HFFc6 (cell line): ENCODE data around the gene CAMSAP1. TPM values are rescaled to one million over a fixed set of nuclear protein-coding genes. Genes with fewer than 3 reads are reported as not detected.
A peak's percentile ranks its signal among the peaks of the same experiment; 100 is the strongest.

Source experiments
- DNase-seq: peaks from one replicate; pipeline ENCODE4 v3.0.0-alpha.2; 2018
- H3K27ac Mint-ChIP-seq: 2 replicates; pipeline ENCODE4 v1.8.0; 2020; ENCODE audit warnings: mild to moderate bottlenecking, mixed read lengths
- H3K27me3 Mint-ChIP-seq: 2 replicates; pipeline ENCODE4 v1.8.0; 2021; ENCODE audit warnings: mild to moderate bottlenecking, moderate library complexity, mixed read lengths; ENCODE audit not compliant: insufficient read depth
- H3K36me3 Mint-ChIP-seq: 2 replicates; pipeline ENCODE4 v1.8.0; 2021; ENCODE audit warnings: low read depth, mixed read lengths
- H3K4me1 Mint-ChIP-seq: 2 replicates; pipeline ENCODE4 v1.8.0; 2020; ENCODE audit warnings: low read depth, mixed read lengths
- H3K4me3 Mint-ChIP-seq: 2 replicates; pipeline ENCODE4 v1.8.0; 2020; ENCODE audit warnings: mild to moderate bottlenecking, moderate library complexity, mixed read lengths
- H3K9me3 Mint-ChIP-seq: 2 replicates; pipeline ENCODE4 v1.8.0; 2020; ENCODE audit warnings: mild to moderate bottlenecking, mixed read lengths
- total RNA-seq, 6 experiments: library from RNA; stranded (reverse); fragmentation: NEBNext Ultra II Directional; extraction: Animal tissue kit (Norgen Biotek cat#: 25700); gene quantifications; 2 replicates in 1 of 6; 3 replicates in 5 of 6; pipeline ENCODE4 v1.2.3, GENCODE V29; 2021
- TF ChIP-seq, protein P1 (sequence below): fragments of 200-600 bp; sonication (generic); IDR thresholded peaks from 2 replicates; pipeline ENCODE4 v1.5.0; 2021; ENCODE audit warnings: antibody characterized with exemption, mild to moderate bottlenecking

The CAMSAP1 gene
- total RNA-seq, 6 experiments from 2014 or later, result 14.9 to 22.8 (median 18.1) TPM

DNA sequence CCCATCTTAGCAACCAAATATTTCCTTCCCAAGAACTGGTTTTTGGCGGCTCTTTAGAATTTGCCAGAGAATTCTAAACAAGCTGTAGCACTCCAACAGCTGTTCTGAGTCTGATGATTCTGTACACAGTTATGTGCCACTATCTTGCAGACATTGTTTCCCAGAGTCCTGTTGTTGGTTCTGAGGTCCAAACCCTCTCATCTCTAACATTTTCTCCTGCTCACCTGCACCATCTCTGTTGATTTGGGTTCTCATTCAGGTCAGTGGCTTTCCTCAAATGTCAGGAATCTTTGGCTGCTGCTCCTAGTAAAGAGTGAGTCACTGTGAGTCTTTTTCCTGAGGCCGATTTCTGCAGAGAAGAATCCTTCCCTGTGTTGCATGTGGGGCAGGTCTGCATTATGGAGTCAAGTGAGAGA lies 50.0 kb downstream of the CAMSAP1 start:
- DNase-seq, result peak; percentile 39
- H3K36me3 Mint-ChIP-seq, result peaks cover 15% of the 10 kb centered on the region
- peak overlapping the region; percentile 18 for H3K4me3 Mint-ChIP-seq
- H3K27me3 Mint-ChIP-seq, result no peaks in the 10 kb centered on the region; the same call in none of the 2 replicates
- H3K27ac Mint-ChIP-seq, result peak overlapping the region; percentile 86
- H3K9me3 Mint-ChIP-seq, result no peaks in the 10 kb centered on the region
- peaks cover 33% of the 10 kb centered on the region for H3K4me1 Mint-ChIP-seq
- TF ChIP-seq, protein P1, sequence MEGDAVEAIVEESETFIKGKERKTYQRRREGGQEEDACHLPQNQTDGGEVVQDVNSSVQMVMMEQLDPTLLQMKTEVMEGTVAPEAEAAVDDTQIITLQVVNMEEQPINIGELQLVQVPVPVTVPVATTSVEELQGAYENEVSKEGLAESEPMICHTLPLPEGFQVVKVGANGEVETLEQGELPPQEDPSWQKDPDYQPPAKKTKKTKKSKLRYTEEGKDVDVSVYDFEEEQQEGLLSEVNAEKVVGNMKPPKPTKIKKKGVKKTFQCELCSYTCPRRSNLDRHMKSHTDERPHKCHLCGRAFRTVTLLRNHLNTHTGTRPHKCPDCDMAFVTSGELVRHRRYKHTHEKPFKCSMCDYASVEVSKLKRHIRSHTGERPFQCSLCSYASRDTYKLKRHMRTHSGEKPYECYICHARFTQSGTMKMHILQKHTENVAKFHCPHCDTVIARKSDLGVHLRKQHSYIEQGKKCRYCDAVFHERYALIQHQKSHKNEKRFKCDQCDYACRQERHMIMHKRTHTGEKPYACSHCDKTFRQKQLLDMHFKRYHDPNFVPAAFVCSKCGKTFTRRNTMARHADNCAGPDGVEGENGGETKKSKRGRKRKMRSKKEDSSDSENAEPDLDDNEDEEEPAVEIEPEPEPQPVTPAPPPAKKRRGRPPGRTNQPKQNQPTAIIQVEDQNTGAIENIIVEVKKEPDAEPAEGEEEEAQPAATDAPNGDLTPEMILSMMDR, result no peak

DNA sequence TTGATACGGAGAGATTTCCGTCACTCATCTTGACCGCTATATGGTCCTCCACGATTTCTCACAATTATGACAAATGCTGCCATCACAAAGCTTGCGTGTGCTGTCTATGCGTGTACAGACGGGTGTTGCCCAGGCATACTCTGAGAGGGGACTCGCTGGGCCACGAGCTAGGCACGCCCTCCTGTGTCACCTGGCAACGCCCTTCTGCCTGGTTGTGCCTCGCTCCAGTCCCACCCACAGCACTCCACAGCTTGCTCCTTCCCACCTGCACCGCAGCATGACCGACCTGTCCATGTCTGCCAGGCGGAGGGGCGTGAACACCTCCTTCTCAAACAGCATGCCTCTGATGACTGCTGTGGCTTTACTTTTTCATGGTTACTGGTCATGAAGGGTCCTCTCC lies 55.6 kb downstream of the CAMSAP1 start:
- Mint-ChIP-seq H3K4me1 (peaks cover 28% of the 10 kb centered on the region), H3K4me3 (no peak overlapping the region), H3K36me3 (peaks cover 13% of the 10 kb centered on the region), H3K27ac (no peak overlapping the region), H3K9me3 (no peaks in the 10 kb centered on the region; the same call in 1 of the 2 replicates), H3K27me3 (no peaks in the 10 kb centered on the region; the same call in 1 of the 2 replicates)
- TF ChIP-seq, protein P1, result no peak
- no peak for DNase-seq

DNA sequence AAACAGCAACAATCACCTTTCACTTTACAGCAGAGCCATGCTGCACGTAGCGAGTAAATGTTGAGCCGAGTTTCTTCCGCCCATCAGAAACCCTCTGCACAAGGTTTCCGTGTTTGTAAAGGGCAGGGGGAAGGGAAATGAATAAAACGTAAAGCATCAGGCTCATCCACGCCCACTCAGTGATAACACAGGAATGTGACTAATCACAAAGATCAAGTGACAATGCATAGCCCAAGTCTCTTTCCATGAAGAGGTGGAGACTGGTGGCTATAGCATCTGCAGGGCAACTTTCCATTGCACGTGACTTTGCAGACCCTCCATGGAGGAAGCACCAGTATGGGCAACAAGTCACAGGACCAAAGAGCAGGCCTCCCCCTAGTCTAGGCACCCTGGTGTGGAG lies 56.6 kb downstream of the CAMSAP1 start:
- Mint-ChIP-seq H3K4me1 (peaks cover 22% of the 10 kb centered on the region), H3K27ac (no peak overlapping the region), H3K4me3 (no peak overlapping the region), H3K9me3 (no peaks in the 10 kb centered on the region; the same call in 1 of the 2 replicates), H3K36me3 (peaks cover 19% of the 10 kb centered on the region), H3K27me3 (no peaks in the 10 kb centered on the region)
- TF ChIP-seq, protein P1, result no peak
- no peak for DNase-seq

DNA sequence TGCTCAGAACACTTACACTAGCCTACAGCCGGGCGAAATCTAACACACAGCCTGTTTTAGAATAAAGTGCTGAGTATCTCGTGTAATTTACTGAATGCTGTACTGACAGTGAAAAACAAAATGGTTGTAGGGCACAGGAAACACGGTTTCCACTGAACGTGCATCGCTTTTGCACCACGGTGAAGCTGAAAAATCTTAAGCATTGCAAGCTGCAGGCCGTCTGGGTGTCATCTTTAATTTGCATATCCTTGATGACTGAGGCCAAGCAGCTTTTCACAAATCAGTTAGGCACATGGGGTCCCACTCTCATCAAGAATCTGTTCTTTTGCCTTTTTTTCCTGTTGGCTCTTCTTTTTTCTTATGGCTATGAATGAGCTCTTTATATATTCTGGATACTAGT lies 58.2 kb downstream of the CAMSAP1 start:
- Mint-ChIP-seq H3K36me3 (peaks cover 34% of the 10 kb centered on the region), H3K27me3 (no peaks in the 10 kb centered on the region)

DNA sequence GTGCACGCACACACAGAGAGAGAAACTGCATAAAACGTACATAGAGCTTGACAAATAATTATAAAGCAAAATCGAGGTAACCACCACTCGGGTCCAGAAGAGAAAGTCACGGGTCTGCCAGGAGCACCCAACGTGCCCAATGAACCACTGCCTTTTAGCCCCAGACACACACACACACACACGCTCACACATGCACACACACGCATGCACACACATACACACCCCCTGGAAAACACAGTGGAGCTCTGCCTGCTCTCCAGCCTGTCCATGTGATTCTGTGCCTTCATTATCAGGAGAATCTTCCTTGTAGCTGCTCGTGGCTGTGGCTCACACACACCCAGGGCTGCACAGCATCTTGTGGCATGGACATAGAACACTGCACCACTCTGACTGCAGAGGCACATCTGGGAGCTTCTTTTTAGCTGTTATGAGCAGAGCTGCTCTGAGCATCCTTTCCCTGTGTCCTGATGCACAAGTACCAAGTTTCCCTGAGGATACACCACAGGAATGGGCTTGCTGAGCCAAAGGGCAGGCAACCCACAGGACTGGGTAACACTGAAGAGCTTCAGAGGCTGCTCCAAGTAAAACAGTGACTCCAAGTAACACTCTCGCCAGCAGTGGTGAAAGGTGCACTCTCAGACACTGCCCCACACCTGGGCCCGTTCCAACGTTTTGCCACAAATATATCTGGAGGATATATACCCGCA lies 58.9 kb downstream of the CAMSAP1 start:
- no peak overlapping the region for H3K27ac Mint-ChIP-seq
- TF ChIP-seq, protein P1, result no peak
- no peak for DNase-seq
- H3K4me1 Mint-ChIP-seq, result peaks cover 22% of the 10 kb centered on the region
- peaks cover 39% of the 10 kb centered on the region for H3K36me3 Mint-ChIP-seq
- peaks cover 19% of the 10 kb centered on the region for H3K9me3 Mint-ChIP-seq
- no peaks in the 10 kb centered on the region for H3K27me3 Mint-ChIP-seq
- H3K4me3 Mint-ChIP-seq, result no peak overlapping the region

More for the DNA sequence above, 58.2 kb downstream of the CAMSAP1 start:
- Mint-ChIP-seq H3K4me3 (no peak overlapping the region), H3K9me3 (peaks cover 15% of the 10 kb centered on the region), H3K27ac (no peak overlapping the region), H3K4me1 (peaks cover 22% of the 10 kb centered on the region)
- TF ChIP-seq, protein P1, result no peak
- no peak for DNase-seq
